Measurements from ENCODE around the gene SFSWAP.
"Not testable (repeated sequence)": the region's sequence is repeated elsewhere in the genome, so short reads cannot be mapped to it uniquely, and the experiment has no call there.

SFSWAP gene

GRCh38 chr12:131710464-131711457 is at the start of gene SFSWAP:
Gene SFSWAP (plus strand): TSS chr12:131711090. CDS start chr12:131711230, 140 bp downstream.
- DNase-seq (ENCODE audit: low read depth in 3 of 3, low spot score in 1 of 3) = peak; percentile 29 to 66 (median 52)

DNA sequence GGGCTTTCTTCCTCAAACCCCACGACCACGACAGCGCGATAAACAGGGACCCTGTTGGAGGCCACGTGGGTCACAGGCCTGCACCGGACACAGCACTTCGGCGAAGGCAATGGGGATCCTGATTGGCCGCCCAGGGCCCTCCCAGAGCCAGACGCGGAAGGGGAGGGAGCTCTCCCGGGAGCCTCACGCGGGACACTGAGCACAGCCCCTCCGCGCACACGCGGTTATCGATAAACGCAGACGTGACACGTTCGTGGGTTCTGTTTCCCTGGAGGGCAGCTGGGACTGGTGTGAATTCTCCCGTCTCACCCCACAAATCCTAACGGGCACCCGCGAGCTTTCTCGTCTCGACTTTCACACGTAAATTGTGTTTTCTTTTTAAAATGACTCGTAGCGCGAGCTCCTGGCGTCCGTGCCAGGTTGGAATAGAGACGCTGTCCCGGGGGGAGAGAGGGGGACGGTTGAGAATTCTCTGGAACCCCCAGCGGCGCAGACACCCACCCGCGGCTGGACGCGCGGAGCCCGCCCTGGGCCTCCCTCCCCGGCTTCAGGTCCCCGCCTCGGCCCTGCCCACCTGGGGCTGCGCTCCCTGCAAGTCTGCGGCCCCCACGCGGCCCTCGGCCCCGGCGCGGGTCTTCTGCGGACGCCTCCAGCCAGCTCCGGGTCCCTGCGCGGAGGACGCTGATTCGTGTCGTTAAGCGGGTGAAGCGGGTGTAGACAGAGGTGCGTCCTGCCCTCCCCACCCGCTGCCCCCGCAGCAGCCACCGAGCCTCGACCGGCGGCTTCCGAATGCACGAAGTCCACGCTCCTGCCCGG is 49.5 kb upstream of the SFSWAP start:
- DNase-seq (ENCODE audit: low read depth in 3 of 3, low spot score in 1 of 3) = not testable (repeated sequence)

DNA sequence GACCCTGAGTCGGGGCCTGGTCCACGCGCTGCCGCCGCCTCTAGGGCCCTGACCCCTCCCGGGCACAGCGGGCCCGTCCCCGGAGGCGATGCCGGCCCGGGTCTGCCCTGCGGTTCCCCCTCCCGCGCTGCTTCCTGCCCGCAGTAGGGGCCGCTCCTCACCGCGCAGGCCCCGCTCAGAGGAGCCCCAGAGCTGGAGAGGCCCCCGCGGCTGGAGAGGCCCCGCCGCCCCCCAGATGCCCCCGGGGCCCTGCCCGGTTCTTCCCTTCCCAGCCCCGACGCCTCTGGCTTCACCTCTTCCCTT is 49.0 kb upstream of the SFSWAP start:
- not testable (repeated sequence) for DNase-seq (ENCODE audit: low read depth in 3 of 3, low spot score in 1 of 3)

DNA sequence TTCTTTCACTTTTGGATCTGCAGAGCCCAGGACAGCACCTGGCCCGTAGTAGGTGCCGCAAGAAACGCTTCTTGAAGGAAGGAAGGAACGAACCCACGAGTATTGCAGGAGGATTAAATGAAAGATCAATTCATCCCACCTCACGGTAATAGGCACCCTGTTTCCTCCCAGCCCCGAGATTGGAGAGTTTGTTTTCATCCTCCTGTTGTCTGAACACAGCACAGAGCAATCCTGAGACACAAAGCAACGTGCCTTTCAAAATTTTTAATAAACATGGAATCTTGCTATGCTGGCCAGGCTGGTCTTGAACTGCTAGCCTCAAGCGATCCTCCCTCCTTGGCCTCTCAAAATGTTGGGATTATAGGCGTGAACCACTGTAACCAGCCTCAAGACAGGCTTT is 48.5 kb upstream of the SFSWAP start:
- not testable (repeated sequence) for DNase-seq (ENCODE audit: low read depth in 3 of 3, low spot score in 1 of 3)

DNA sequence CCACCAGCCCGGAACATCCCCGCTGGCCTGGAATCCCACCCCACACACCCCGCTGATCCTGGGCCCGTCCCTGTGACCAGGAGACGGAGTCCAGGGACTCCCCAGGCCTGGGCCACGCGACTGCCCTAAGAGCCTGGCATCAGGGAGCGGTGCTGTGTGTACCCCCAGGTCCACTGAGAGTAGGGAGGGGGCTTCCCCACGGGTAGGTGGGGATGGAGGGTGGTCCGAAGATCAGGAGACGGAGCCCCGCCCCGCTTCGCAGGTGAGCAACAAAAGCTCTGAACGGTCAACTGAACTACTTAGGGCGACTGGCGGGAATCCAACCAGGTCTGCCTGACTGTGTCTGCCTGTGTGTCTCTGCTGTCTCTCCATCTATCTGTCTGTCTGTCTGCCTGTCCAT is 45.2 kb upstream of the SFSWAP start:
- DNase-seq (ENCODE audit: low read depth in 3 of 3, low spot score in 1 of 3) = not testable (repeated sequence)

DNA sequence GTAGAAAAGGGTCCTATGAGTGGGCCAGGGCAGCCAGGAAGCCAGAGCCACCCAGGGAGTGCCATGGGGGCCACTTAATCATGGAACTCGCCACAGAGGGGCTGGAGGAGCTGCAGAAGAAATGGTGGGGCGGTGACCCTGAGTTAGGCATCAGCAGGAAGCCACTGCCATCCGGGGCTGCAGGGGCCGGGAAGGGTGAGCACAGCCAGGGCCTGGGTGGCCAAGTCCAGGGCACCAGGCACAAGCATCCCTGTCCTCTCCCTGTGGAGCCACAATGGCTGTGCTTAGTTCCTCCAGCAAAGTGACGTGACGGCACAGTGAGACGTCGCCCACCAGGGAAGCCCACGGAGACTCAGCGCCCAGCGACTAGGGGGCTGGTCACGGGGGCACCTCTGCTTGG is 44.4 kb upstream of the SFSWAP start:
- not testable (repeated sequence) for DNase-seq (ENCODE audit: low read depth in 3 of 3, low spot score in 1 of 3)

- not testable (repeated sequence) for DNase-seq (ENCODE audit: low read depth in 3 of 3, low spot score in 1 of 3)
These were observed 43.8 kb upstream of the SFSWAP start for GRCh38 chr12:131666978-131667601.

DNA sequence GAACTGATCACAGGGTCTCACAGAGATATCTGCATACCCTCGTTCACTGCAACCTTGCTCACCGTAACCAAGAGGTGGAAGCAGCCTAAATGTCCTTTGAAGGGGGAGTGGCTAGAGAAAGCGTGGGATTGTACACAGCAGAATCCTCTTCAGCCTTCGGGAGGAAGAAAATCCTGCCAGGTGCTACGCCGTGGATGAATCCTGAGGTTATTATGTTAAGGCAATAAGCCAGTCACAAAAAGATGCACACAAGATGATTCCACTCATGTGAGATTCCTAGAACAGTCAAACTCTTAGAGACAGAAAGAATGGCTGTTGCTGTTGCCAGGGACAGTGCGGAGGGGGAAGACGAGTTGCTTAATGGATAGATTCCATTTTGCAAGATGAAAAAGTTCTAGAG is 39.6 kb upstream of the SFSWAP start:
- DNase-seq (ENCODE audit: low read depth in 3 of 3, low spot score in 1 of 3) = no peak

GRCh38 chr12:131671871-131672270 is 39.0 kb upstream of the SFSWAP start:
- no peak for DNase-seq (ENCODE audit: low read depth in 3 of 3, low spot score in 1 of 3)

GRCh38 chr12:131672311-131672940 is 38.5 kb upstream of the SFSWAP start:
- no peak for DNase-seq (ENCODE audit: low read depth in 3 of 3, low spot score in 1 of 3)

GRCh38 chr12:131672941-131673887 is 37.7 kb upstream of the SFSWAP start:
- DNase-seq (ENCODE audit: low read depth in 3 of 3, low spot score in 1 of 3) = no peak

DNA sequence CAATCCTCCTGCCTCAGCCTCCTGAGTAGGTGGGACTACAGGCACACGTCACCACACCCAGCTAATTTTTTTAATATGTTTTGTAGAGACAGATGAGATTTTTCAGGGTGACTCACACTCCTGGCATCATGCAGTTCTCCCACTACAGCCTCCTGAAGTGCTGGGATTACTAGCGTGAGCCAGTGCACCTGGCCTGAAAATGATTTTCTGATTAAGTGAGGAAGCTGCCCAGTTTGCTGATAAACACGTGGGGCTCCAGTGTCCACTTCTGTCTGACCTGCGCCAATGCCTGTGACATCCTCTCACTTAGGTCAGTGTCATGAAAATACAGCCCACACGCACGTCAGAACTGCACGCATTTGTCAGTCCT is 37.0 kb upstream of the SFSWAP start:
- no peak for DNase-seq (ENCODE audit: low read depth in 3 of 3, low spot score in 1 of 3)

- DNase-seq (ENCODE audit: low read depth in 3 of 3, low spot score in 1 of 3) = no peak
These were observed 36.5 kb upstream of the SFSWAP start for GRCh38 chr12:131674373-131674772.

DNA sequence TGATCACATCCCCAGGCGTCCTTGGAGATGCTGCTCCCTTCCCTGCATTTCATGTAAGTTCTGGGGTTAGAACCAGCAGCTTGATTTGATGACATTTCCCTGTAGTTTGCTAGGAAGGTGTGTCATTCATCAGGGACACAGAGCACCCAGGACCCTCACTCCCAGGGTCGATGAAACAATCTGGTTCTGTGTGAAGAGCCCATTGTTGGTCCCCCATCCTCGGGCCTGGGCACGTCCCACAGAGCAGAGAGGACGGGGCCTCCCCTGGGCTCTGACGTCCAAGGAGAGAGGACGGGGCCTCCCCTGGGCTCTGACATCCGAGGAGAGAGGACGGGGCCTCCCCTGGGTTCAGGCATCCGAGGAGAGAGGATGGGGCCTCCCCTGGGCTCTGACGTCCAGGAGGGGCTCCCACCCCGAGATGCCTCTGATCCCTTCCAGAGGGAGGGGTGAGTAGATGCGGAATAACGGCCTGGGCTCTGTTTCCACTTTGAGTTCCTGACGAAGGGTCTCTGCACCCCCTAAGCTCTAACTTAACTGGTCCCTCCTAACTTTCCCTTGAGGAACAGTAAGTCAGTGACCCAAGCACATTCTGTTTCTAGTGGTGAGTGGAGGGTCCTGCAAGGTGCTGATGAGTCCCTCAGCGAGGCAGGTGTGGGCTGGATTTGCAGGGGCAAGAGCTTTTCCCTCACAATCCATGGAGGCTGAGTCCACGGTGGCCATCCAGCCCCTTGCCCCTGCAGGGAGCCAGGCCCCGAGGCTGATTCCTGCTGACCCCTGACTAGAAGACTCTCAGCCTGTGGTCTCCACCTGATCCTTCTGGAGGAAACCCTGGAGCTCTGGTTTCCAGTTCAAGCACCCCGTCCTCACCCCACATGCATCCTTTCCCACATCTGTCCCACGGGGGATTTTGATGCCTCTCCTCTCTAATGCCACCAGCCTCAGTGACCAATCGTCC is 35.5 kb upstream of the SFSWAP start:
- DNase-seq (ENCODE audit: low read depth in 3 of 3, low spot score in 1 of 3) = no peak

DNA sequence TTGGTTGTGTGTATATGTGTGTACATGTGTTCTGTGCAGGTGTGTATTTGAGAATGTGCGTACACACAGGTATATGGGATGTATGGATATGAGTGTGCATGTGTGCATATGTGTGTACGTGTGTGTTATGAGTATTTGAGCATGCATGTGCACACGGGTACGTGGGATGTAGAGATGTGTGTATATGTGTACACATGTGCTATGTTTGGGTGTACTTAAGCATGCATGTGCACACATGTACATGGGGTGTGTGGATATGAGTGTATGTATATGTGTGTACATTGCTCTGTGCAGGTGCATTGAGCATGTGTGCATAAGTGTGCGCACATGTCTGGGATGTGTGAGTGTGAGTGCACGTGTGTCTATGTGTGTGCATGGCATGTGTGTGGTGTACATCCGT is 34.3 kb upstream of the SFSWAP start:
- DNase-seq (ENCODE audit: low read depth in 3 of 3, low spot score in 1 of 3) = no peak

DNA sequence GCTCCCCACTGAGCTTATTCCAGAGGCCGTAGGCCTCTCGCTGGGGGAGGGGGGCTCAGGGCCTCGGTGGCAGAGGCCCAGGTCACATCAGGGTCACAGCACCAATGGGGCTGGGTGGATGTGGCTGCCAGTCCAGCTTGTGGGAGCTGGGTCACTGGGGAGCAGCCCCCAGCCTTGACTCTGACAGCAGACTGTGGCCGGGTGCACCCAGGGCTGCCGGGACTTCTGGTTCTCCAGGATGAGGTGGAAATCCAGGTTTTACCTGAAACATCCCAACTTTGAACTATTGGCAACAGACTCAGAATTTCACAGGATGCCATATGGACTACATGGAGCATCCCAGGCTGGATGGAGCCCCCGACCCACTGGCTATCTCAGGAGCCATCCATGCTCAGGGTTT is 33.8 kb upstream of the SFSWAP start:
- not testable (repeated sequence) for DNase-seq (ENCODE audit: low read depth in 3 of 3, low spot score in 1 of 3)

- no peak for DNase-seq (ENCODE audit: low read depth in 3 of 3, low spot score in 1 of 3)
These were observed 33.2 kb upstream of the SFSWAP start for GRCh38 chr12:131677699-131678098.

DNA sequence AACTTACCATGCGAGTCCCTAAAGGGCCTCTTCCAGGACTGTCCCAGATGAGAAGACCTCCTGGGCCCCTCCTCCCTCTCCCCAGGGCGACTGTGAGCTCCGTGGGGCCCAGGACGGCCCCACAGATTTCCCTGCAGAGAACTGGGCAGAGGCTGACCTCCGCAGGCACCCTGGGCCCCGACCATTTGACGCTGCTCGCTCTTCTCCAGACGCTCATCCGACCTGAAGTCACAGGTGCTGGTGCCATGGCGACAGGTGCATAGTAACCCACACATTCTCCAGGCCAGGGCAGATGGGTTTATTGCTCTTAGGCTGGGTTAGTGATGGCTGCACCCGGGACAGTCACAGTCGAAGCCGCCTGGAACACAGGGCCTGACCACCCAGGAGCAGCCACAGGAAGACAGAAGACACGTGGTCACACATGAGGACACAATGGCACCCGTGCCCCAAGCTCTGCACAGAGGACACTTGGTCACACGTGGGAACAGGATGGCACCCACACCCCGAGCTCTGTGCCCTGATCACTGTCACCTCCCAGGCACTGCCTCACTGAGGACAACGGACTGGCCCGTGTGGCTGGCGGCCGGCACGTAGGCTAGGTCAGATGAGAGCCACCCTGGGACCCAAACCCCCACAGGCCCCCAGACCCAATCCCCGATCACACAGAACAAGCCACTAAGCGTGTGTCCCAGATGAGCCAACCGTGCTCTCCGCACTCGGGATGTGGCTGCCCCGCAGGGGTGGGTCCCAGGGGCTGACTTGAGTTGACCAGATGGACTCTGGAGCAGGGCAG is 32.3 kb upstream of the SFSWAP start:
- DNase-seq (ENCODE audit: low read depth in 3 of 3, low spot score in 1 of 3) = not testable (repeated sequence)

Measured in stimulated activated CD4-positive, alpha-beta T cell treated with anti-CD3 and anti-CD28 coated beads, TNF-alpha, amount 100 ng/mL, for 1 hour (primary cell).